H1 (cell line): ENCODE data around the gene TRIM15. TPM values are rescaled to one million over a fixed set of nuclear protein-coding genes. Genes with fewer than 3 reads are reported as not detected.
A peak's percentile ranks its signal among the peaks of the same experiment; 100 is the strongest.

Source experiments
- CTCF ChIA-PET: fragments of 300-600 bp; sonication (Branson Sonifier 250); formaldehyde crosslinking; loops from one replicate; lab custom pipeline; 2021; ENCODE audit not compliant: partially characterized antibody; lab: Charles Lee
- POLR2A ChIA-PET: fragments of 300-600 bp; sonication (Branson Sonifier 250); formaldehyde crosslinking; loops from one replicate; lab custom pipeline; 2021; ENCODE audit warnings: inconsistent platforms; ENCODE audit not compliant: partially characterized antibody; lab: Charles Lee
- DNase-seq, 2 experiments: peaks; one replicate each; pipeline versions ENCODE4 v3.0.0 to v3.0.0-alpha.2; 2010 to 2022; ENCODE audit warnings: low spot score in 2 of 2, low read depth in 1 of 2, mixed read lengths in 1 of 2
- FAIRE-seq: peaks from 2 replicates; lab custom pipeline; 2011; peaks lifted over from hg19 to GRCh38; lab: Jason Lieb, UNC
- H2AFZ ChIP-seq: 2 replicates; pipeline ENCODE4 v1.8.1; 2012; ENCODE audit warnings: low read length, inconsistent platforms
- H2AK5ac ChIP-seq: 2 replicates; pipeline ENCODE4 v1.6.1; 2013; ENCODE audit warnings: low read depth, low read length
- H2BK120ac ChIP-seq: replicated peaks from 2 replicates; pipeline ENCODE3; 2013; ENCODE audit warnings: low read depth, low read length, inconsistent platforms
- H2BK12ac ChIP-seq: 2 replicates; pipeline ENCODE4 v1.6.1; 2013; ENCODE audit warnings: low read depth, low read length
- H2BK15ac ChIP-seq: 2 replicates; pipeline ENCODE4 v1.6.1; 2013; ENCODE audit warnings: low read length
- H2BK20ac ChIP-seq: 2 replicates; pipeline ENCODE4 v1.6.1; 2013; ENCODE audit warnings: low read length
- H2BK5ac ChIP-seq: 2 replicates; pipeline ENCODE4 v1.6.1; 2013; ENCODE audit warnings: low read depth, low read length
- H3K14ac ChIP-seq: 2 replicates; pipeline ENCODE4 v1.6.1; 2013; ENCODE audit warnings: inconsistent platforms; ENCODE audit not compliant: insufficient read length
- H3K18ac ChIP-seq: 2 replicates; pipeline ENCODE4 v1.6.1; 2013; ENCODE audit warnings: low read length; ENCODE audit errors: extremely low read depth
- H3K23ac ChIP-seq: 2 replicates; pipeline ENCODE4 v1.6.1; 2013; ENCODE audit warnings: inconsistent platforms; ENCODE audit not compliant: insufficient read length
- H3K23me2 ChIP-seq: 2 replicates; pipeline ENCODE4 v1.6.1; 2013; ENCODE audit warnings: low read depth, low read length
- H3K27ac ChIP-seq: 2 replicates; pipeline ENCODE4 v1.6.1; 2011; ENCODE audit warnings: low read depth, low read length, inconsistent platforms
- H3K27me3 ChIP-seq, 4 experiments: replicated peaks in 1 of 4; 1 replicate in 1 of 4; 2 replicates in 3 of 4; pipeline versions ENCODE4 v1.6.1 to v1.8.1; 2011 to 2013; ENCODE audit warnings: low read length in 3 of 4, mild to moderate bottlenecking in 3 of 4, inconsistent platforms in 2 of 4, mixed read lengths in 2 of 4, moderate library complexity in 1 of 4; ENCODE audit not compliant: control insufficient read depth in 3 of 4, insufficient read depth in 3 of 4; ENCODE audit errors: extremely low read depth in 1 of 4
- H3K36me3 ChIP-seq, 4 experiments: 2 replicates each; pipeline versions ENCODE4 v1.6.1 to v1.8.1; 2011 to 2013; ENCODE audit warnings: mild to moderate bottlenecking in 4 of 4, low read length in 3 of 4, moderate library complexity in 2 of 4, control low read depth in 1 of 4, inconsistent platforms in 1 of 4; ENCODE audit not compliant: insufficient read depth in 4 of 4, control insufficient read depth in 2 of 4
- H3K4ac ChIP-seq: replicated peaks from 2 replicates; pipeline ENCODE3; 2013; ENCODE audit warnings: low read length, low read depth, mixed read lengths, inconsistent platforms; ENCODE audit not compliant: insufficient read length
- H3K4me1 ChIP-seq, 4 experiments: replicated peaks in 1 of 4; 1 replicate in 1 of 4; 2 replicates in 3 of 4; pipeline versions ENCODE4 v1.6.1 to v1.8.1; 2011 to 2013; ENCODE audit warnings: low read length in 3 of 4, inconsistent platforms in 2 of 4, mixed read lengths in 1 of 4; ENCODE audit not compliant: insufficient read depth in 4 of 4, control insufficient read depth in 3 of 4
- H3K4me2 ChIP-seq, 2 experiments: 2 replicates each; pipeline versions ENCODE4 v1.6.1 to v1.8.1; 2011 to 2013; ENCODE audit warnings: low read depth in 2 of 2, low read length in 2 of 2, control low read depth in 1 of 2, inconsistent platforms in 1 of 2, mild to moderate bottlenecking in 1 of 2; ENCODE audit not compliant: insufficient read depth in 1 of 2
- H3K4me3 ChIP-seq, 4 experiments: fragments of 200-600, 300-600 bp in 1 of 4; sonication (generic), shearing (Covaris generic), sonication (Bioruptor Twin) in 1 of 4; 2 replicates each; pipeline versions ENCODE4 v1.5.1 to v1.8.1; 2011 to 2016; ENCODE audit warnings: low read length in 4 of 4, low read depth in 3 of 4, control low read depth in 2 of 4, inconsistent platforms in 2 of 4, mild to moderate bottlenecking in 2 of 4, mixed read lengths in 1 of 4, moderate library complexity in 1 of 4; ENCODE audit not compliant: insufficient read depth in 2 of 4; ENCODE audit errors: extremely low read depth in 1 of 4
- H3K56ac ChIP-seq: replicated peaks from 2 replicates; pipeline ENCODE3; 2013; ENCODE audit warnings: low read depth, mild to moderate bottlenecking, mixed read lengths, low read length, inconsistent platforms; ENCODE audit not compliant: insufficient read length
- H3K79me1 ChIP-seq: 2 replicates; pipeline ENCODE4 v1.6.1; 2013; ENCODE audit warnings: low read depth, low read length, control low read depth
- H3K79me2 ChIP-seq, 2 experiments: 2 replicates each; pipeline versions ENCODE4 v1.6.1 to v1.8.1; 2012 to 2013; ENCODE audit warnings: low read length in 2 of 2, mild to moderate bottlenecking in 2 of 2, inconsistent platforms in 1 of 2; ENCODE audit not compliant: insufficient read depth in 2 of 2, control insufficient read depth in 1 of 2
- H3K9ac ChIP-seq, 4 experiments: replicated peaks in 1 of 4; 1 replicate in 1 of 4; 2 replicates in 3 of 4; pipeline versions ENCODE4 v1.6.1 to v1.8.1; 2011 to 2013; ENCODE audit warnings: low read depth in 3 of 4, low read length in 3 of 4, control low read depth in 2 of 4, mild to moderate bottlenecking in 2 of 4, moderate library complexity in 2 of 4, inconsistent platforms in 1 of 4; ENCODE audit errors: extremely low read depth in 1 of 4
- H3K9me3 ChIP-seq, 2 experiments: 2 replicates each; pipeline versions ENCODE4 v1.6.1 to v1.8.1; 2012 to 2013; ENCODE audit warnings: mild to moderate bottlenecking in 2 of 2, moderate library complexity in 2 of 2, control low read depth in 1 of 2, inconsistent platforms in 1 of 2, low read depth in 1 of 2, low read length in 1 of 2, mixed read lengths in 1 of 2; ENCODE audit not compliant: insufficient read depth in 2 of 2
- H4K20me1 ChIP-seq, 2 experiments: replicated peaks in 1 of 2; 2 replicates each; pipeline versions ENCODE3 to v1.8.1; 2011 to 2013; ENCODE audit warnings: inconsistent platforms in 2 of 2, low read length in 2 of 2, mild to moderate bottlenecking in 1 of 2; ENCODE audit not compliant: insufficient read depth in 2 of 2, control insufficient read depth in 1 of 2
- H4K5ac ChIP-seq: 2 replicates; pipeline ENCODE4 v1.6.1; 2013; ENCODE audit warnings: low read length, low read depth, mixed read lengths, inconsistent platforms; ENCODE audit not compliant: insufficient read length
- H4K8ac ChIP-seq: 2 replicates; pipeline ENCODE4 v1.8.0; 2013; ENCODE audit warnings: mild to moderate bottlenecking, moderate library complexity, low read length, inconsistent platforms; ENCODE audit not compliant: insufficient read depth; ENCODE audit errors: extremely low read depth
- H4K91ac ChIP-seq: replicated peaks from 2 replicates; pipeline ENCODE3; 2013; ENCODE audit warnings: low read length, mixed read lengths, inconsistent platforms; ENCODE audit not compliant: insufficient read length
- KDM4A ChIP-seq: IDR thresholded peaks from one replicate; pipeline ENCODE4 v1.7.1; 2012; ENCODE audit warnings: low read depth, mild to moderate bottlenecking, moderate library complexity, low read length, inconsistent platforms; ENCODE audit not compliant: severe bottlenecking
- MAFK ChIP-seq: IDR thresholded peaks from 2 replicates; pipeline ENCODE4 v1.6.1; 2012; ENCODE audit warnings: low read depth, mild to moderate bottlenecking, improper control_type of control experiment, low read length
- RAD21 ChIP-seq, 2 experiments: IDR thresholded peaks in 1 of 2; conservative IDR thresholded peaks in 1 of 2; 2 replicates each; pipeline ENCODE4 v1.6.1; 2011; ENCODE audit warnings: low read depth in 2 of 2, low read length in 2 of 2, improper control_type of control experiment in 1 of 2, inconsistent platforms in 1 of 2, mild to moderate bottlenecking in 1 of 2, moderate library complexity in 1 of 2
- SIN3A ChIP-seq, 2 experiments: IDR thresholded peaks in 1 of 2; conservative IDR thresholded peaks in 1 of 2; 2 replicates each; pipeline ENCODE4 v1.6.1; 2011 to 2012; ENCODE audit warnings: low read length in 2 of 2, improper control_type of control experiment in 1 of 2, low read depth in 1 of 2, mild to moderate bottlenecking in 1 of 2
- SP4 ChIP-seq: IDR thresholded peaks from 2 replicates; pipeline ENCODE4 v1.6.1; 2012; ENCODE audit warnings: low read length, inconsistent platforms
- WGBS, 2 experiments: shearing (Covaris generic) in 1 of 2; methylation state at CpG; one replicate each; pipeline versions ENCODE4 v1.1.6 to v1.1.7; 2013 to 2015; ENCODE audit warnings: low lambda C conversion rate in 2 of 2, mixed read lengths in 2 of 2, inconsistent platforms in 1 of 2, low coverage in 1 of 2, missing lambda C conversion rate in 1 of 2; ENCODE audit not compliant: insufficient replicate concordance in 2 of 2, insufficient coverage in 1 of 2, insufficient read length in 1 of 2; ENCODE audit errors: extremely low coverage in 1 of 2, missing lambda C conversion rate in 1 of 2; 5-methylcytosine and 5-hydroxymethylcytosine counted together
- polyA plus RNA-seq, 7 experiments: library from polyadenylated mRNA; depleted of rRNA in 3 of 7; stranded (reverse) in 5 of 7; unstranded in 2 of 7; fragments of >200 nt in 5 of 7; fragments of 200-250 nt in 2 of 7; gene quantifications; 1 replicate in 5 of 7; 2 replicates in 1 of 7; 4 replicates in 1 of 7; pipeline versions ENCODE4 v1.2.1 to v1.2.3, GENCODE V29; 2011 to 2013; ENCODE audit warnings: missing spikeins in 2 of 7, mixed read lengths in 2 of 7
- total RNA-seq: library from RNA; stranded (reverse); fragmentation: NEBNext Ultra II Directional; extraction: Animal tissue kit (Norgen Biotek cat#: 25700); gene quantifications from 2 replicates; pipeline ENCODE4 v1.2.1, GENCODE V29; 2021
- TF ChIP-seq, protein P1 (sequence below): IDR thresholded peaks from 2 replicates; pipeline ENCODE4 v1.6.1; 2011; ENCODE audit warnings: low read depth, mild to moderate bottlenecking, low read length; ENCODE audit not compliant: insufficient read depth

Gene TRIM15
- total and polyA plus RNA-seq, 2 of the 8 experiments (the other 6 are each of a cell fraction or from before 2014, with no cell fraction given), result 0.18 to 0.48 TPM

DNA sequence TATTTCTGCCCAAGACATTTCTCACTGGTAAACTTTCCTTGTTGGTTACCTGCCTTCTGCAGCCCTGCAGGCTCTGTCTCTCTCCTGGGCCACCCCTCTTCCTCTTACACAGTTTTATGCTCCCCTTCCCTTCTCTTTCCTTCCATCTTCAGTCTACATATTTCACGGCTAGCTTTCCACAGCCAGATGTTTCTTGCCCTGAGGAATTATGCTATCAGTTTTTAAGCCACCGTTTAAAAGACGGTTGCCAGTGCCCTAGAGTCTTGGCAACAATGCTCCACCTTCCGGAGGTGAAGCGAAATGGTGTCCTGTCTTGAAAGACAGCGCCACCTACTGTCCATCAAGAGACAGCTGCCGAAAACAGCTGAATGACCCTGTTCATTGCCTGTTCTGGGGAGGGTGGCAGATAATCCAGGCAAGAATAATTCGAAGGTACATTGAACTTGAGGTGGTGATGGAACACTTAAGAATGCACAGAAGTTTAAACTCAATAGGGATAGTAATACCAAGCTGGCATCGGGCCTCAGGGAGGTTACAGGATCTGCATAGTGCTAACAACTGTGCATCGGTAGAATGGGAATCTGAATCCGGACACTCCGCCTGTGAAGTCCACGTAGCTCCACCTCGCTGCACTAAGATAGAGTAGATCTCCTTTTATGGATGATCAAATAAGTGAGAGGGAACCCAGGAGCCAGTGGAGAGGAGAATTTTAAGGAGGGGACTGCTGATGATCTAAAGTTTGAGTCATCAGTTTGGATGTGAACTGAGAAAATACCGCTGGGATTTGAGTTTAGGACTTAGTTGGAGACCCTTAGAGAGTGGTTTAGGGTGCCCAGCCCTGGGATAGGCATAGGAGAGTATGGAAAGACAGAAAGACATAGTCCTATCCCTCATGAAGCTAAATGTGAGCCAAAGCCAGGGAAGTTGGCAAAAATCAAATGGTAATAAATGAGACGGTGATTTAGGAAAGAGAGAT is 32.2 kb upstream of the TRIM15 start:
- H3K4me1 ChIP-seq, result no peaks in the 10 kb centered on the region; a peak in 4 of 7 replicates
- TF ChIP-seq SP4, result no peak
- 0 out of 4 replicates have a peak, but pooled peaks of 1 of the 2 experiments have one; percentile 21 for TF ChIP-seq SIN3A (conservative IDR thresholded peaks at IDR 0.05 in 1 of 2, IDR thresholded peaks at IDR 0.05 in 1 of 2; ENCODE audit: low read depth in 1 of 2, low read length in 2 of 2)
- no peak for TF ChIP-seq KDM4A
- no peak for TF ChIP-seq MAFK
- TF ChIP-seq, protein P1, sequence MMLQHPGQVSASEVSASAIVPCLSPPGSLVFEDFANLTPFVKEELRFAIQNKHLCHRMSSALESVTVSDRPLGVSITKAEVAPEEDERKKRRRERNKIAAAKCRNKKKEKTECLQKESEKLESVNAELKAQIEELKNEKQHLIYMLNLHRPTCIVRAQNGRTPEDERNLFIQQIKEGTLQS, result no peak
- TF ChIP-seq RAD21 (IDR thresholded peaks at IDR 0.05 in 1 of 2, conservative IDR thresholded peaks at IDR 0.05 in 1 of 2; ENCODE audit: low read depth in 2 of 2, low read length in 2 of 2), result peak; percentile 79 to 84

More for the DNA sequence above, 32.2 kb upstream of the TRIM15 start:
- H3K36me3 ChIP-seq, result no peaks in the 10 kb centered on the region
- H3K79me1 ChIP-seq, result no peaks in the 10 kb centered on the region
- H3K18ac ChIP-seq, result no peak overlapping the region
- no peak overlapping the region for H3K14ac ChIP-seq
- no peak overlapping the region for H3K4ac ChIP-seq
- CTCF ChIA-PET, result interaction anchor here (0.5 to 10.2 kb wide), 38 partner anchors 8 to 434 kb away, joined by 3 to 166 read pairs (median 5); partner anchors contain the start of gene TRIM31
- no peak overlapping the region for H2BK12ac ChIP-seq
- H2BK15ac ChIP-seq, result no peak overlapping the region
- no peak overlapping the region for H4K8ac ChIP-seq
- no peak overlapping the region for H3K23ac ChIP-seq
- peak in 1 of 2 experiments; percentile 55 for DNase-seq
- no peak overlapping the region for H2BK20ac ChIP-seq
- no peak overlapping the region for H3K27ac ChIP-seq
- FAIRE-seq, result peak; percentile 82
- H2BK5ac ChIP-seq, result no peak overlapping the region
- POLR2A ChIA-PET, result interaction anchor here (1.2 to 1.4 kb wide), 2 partner anchors 15 to 27 kb away, joined by 3 to 6 read pairs; no protein-coding TSS in a partner anchor
- H3K4me3 ChIP-seq, result no peak overlapping the region
- peak overlapping the region; percentile 84 for H2AFZ ChIP-seq
- H4K20me1 ChIP-seq, result no peaks in the 10 kb centered on the region
- H3K79me2 ChIP-seq, result no peaks in the 10 kb centered on the region
- H2AK5ac ChIP-seq, result no peak overlapping the region
- no peak overlapping the region for H4K91ac ChIP-seq
- peaks cover 16 to 51% (median 41%) of the 10 kb centered on the region in 4 experiments for H3K27me3 ChIP-seq
- no peak overlapping the region for H3K9ac ChIP-seq
- no peak overlapping the region for H2BK120ac ChIP-seq
- no peak overlapping the region for H3K56ac ChIP-seq
- H4K5ac ChIP-seq, result no peak overlapping the region
- peak overlapping the region in 1 of 2 experiments; percentile 52; a peak in 3 of 4 replicates for H3K4me2 ChIP-seq
- no peaks in the 10 kb centered on the region for H3K9me3 ChIP-seq
- peaks cover 8% of the 10 kb centered on the region; the same call in 1 of the 2 replicates for H3K23me2 ChIP-seq
- WGBS, 2 experiments, result 44% methylated on average over 16 of the region's 16 CpGs; no CpG with 5 or more reads in 1 of the 2 experiments
